GM18526 (cell line): Measurements from ENCODE around the gene NCCRP1.

Source experiments
- POLR2A ChIP-seq: IDR thresholded peaks from 3 replicates; pipeline ENCODE4 v1.6.1; 2011; ENCODE audit not compliant: insufficient read length; ENCODE audit errors: extremely low read depth

NCCRP1 gene

DNA sequence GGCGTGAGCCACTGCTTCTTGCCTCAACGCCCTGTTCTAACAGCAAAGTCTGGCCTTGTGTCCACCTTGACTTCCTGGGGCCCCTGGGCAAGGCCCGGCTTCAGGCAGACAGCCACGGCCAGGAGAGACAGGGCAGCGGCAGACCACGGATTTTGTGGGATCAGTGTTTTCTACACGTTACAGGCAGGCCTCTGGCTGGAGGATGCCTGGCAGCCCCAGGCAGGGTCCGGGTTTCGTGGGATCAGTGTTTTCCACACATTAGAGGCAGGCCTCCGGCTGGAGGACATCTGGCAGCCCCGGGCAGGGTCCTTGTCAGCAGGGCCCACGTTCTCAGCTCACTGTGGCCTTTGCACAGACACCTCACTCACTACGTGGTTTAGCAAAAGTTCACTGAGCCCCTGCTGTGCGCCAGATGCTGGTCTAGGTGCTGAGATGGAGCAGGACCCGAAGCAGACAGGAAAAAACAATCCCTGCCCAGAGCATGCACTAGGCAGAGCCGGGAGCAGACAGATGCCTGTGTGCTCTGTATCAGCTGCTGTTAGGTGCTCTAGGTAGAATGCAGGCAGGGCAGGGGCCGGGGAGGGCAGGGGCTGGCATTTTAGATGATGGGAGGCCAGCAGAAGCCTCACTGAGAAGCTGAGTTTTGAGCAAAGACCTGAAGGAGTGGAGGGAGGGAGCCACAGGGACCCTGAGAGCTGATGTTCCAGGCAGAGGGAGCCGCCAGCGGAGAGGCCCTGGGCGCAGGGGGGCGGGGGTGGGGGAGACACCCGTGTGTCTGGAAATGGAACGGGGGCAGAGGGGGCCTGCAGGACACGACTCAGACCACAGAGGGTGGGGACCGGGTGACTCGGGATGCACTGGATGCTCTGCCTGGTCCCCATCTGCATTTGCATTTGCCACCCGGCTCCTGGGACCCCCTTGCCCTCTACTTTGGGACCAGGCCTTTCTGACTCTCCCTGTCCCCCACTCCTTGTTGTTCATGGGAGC is 25.0 kb upstream of the NCCRP1 start:
- no peak for TF ChIP-seq POLR2A

DNA sequence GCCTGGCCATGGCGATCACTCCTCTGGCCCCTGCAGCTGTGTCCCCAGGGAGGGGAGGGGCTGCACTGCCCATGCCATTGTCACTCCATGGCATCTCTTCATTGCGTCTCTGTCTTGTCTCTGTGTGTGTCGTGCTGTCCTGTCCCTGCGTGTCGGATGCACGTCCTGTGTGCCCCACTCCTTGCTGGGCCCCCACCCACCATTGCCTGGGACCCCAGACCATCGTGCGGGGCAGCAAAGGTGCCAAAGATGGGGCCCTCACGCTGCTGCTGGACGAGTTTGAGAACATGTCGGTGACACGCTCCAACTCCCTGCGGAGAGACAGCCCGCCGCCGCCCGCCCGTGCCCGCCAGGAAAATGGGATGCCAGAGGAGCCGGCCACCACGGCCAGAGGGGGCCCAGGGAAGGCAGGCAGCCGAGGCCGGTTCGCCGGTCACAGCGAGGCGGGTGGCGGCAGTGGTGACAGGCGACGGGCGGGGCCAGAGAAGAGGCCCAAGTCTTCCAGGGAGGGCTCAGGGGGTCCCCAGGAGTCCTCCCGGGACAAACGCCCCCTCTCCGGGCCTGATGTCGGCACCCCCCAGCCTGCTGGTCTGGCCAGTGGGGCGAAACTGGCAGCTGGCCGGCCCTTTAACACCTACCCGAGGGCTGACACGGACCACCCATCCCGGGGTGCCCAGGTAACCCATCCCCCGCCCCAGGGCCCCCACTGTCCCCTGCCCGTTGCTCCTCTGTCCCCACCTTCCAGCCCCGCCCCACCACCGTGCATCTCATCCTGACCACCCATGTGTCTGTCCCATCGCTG is 23.9 kb upstream of the NCCRP1 start:
- TF ChIP-seq POLR2A, result no peak

DNA sequence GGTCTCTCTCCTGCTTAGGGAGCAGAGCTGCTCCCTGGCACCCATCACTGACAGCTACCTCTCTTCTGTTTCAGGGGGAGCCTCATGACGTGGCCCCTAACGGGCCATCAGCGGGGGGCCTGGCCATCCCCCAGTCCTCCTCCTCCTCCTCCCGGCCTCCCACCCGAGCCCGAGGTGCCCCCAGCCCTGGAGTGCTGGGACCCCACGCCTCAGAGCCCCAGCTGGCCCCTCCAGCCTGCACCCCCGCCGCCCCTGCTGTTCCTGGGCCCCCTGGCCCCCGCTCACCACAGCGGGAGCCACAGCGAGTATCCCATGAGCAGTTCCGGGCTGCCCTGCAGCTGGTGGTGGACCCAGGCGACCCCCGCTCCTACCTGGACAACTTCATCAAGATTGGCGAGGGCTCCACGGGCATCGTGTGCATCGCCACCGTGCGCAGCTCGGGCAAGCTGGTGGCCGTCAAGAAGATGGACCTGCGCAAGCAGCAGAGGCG is 23.2 kb upstream of the NCCRP1 start:
- TF ChIP-seq POLR2A, result no peak

DNA sequence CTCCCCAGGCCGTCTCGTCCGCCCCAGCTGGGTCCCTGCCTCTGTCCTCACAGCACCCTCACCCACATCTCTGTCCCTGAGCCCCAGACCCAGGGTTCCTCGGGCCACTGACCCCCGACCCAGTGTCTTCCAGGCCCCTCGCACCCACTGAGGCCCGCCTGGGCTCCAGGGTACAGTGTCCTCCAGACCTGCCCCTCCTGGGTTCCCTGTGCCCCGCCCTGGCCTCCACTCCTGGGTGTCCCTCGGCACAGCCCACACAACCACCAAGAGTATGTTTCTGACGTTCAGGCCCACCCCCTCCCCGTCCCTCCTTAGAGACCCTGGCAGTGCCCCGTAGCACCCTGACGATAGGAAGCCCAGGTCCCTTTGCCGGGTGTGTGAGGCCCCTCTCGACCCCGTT is 22.6 kb upstream of the NCCRP1 start:
- TF ChIP-seq POLR2A, result no peak

DNA sequence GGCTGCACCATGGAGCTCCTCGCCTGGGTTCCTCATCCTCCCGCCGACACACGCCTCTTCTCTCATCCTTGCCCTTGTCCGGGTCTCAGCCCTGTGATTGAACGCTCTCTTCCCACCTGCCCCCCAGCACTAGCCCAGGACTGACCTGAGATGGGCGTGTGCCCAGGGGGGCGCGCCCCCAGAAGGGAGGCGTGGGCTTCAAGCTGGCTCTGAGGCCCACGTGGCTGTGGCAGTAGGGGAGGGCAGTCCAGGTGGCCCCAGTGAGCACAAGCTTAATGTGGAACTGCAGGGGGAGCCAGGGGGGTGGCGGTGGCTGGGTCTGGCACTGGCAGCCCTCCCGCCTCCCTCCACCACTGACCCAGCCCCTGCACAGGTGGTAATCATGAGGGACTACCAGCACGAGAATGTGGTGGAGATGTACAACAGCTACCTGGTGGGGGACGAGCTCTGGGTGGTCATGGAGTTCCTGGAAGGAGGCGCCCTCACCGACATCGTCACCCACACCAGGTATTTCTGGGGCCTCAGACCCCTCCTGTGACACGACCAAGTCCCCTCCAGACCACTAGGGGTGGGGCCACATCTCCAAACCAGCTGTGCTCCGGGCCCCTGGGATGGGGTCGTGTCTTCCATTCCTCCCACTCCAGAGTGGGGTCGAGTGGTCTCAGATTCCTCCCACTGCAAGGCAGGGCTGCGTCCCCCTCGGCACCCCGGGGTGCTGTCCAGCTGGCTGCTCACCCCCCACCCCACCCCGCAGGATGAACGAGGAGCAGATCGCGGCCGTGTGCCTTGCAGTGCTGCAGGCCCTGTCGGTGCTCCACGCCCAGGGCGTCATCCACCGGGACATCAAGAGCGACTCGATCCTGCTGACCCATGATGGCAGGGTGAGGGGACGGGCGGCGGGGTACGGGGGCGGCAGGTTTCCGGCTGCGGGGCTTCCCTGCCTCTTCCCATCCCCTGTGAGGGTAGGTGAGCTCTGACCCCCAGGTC is 21.9 kb upstream of the NCCRP1 start:
- no peak for TF ChIP-seq POLR2A

DNA sequence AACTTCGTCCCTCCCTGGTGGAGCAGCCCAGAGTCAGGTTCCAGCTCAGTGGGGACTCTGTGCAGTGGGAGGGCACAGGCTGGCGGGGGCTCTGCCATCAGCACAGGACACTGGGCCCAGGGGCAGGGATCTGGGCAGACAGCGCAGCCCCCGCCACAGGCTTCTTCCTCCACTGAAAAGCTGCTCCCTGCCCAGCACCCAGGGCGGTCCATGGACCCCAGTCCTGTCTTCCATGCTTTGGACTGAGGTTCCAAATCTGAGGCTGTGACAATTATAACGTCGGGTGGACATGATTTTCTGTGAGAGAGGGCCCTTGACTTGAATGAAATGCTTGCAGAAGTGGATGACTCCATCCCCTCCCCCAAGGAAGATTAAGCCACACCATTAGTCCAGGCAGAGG is 21.2 kb upstream of the NCCRP1 start:
- TF ChIP-seq POLR2A, result no peak

DNA sequence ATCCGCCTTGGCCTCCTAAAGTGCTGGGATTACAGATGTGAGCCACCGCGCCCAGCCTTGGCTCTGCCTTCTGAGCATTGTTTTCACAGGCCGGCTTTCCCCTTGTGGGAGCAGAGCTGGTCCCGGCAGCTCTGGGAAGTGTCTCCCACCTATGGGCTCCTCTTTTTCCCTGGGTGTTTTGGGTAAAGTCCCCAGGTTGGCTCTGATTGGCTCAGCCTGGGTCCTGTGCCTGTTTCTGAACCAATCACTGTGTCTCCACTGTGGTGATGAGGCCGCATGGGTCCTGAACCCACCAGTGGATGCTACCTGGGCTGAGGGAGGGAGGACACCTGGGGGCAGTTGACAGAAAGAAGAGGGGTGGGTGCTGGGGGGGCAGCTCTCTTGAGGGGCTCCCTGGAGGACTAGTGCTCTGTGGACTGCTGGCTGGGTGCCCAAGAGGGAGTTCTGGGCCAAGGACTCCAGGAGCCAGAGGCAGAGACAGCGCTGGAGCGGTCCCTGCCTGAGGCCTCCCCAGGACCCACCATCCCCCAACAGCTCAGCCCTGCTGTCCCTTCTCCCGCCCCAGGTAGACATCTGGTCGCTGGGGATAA is 19.6 kb upstream of the NCCRP1 start:
- TF ChIP-seq POLR2A, result no peak

DNA sequence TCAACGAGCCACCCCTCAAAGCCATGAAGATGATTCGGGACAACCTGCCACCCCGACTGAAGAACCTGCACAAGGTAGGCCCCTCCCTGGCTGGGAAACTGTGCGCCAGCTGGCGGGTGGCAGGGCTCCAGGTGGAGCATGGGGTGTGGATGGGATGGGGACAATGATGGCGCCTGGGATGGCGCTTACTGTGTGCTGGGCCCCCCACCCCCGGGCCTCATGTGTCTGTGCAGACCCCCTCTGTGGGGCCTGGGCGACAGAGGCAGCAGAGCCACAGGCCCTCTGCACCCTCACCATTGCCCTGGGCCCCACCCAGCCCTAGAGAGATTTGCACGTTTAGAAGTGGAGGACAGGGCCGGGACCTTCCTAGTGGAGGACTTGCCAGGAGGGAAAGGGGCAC is 19.0 kb upstream of the NCCRP1 start:
- no peak for TF ChIP-seq POLR2A

DNA sequence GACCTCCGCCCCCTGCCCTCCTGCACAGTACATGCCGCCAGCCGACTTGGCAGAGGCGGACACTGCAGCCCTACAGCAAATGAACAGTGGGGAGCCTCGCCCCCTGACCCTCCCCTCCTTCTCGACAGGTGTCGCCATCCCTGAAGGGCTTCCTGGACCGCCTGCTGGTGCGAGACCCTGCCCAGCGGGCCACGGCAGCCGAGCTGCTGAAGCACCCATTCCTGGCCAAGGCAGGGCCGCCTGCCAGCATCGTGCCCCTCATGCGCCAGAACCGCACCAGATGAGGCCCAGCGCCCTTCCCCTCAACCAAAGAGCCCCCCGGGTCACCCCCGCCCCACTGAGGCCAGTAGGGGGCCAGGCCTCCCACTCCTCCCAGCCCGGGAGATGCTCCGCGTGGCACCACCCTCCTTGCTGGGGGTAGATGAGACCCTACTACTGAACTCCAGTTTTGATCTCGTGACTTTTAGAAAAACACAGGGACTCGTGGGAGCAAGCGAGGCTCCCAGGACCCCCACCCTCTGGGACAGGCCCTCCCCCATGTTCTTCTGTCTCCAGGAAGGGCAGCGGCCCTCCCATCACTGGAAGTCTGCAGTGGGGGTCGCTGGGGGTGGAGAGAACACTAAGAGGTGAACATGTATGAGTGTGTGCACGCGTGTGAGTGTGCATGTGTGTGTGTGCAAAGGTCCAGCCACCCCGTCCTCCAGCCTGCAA is 18.3 kb upstream of the NCCRP1 start:
- no peak for TF ChIP-seq POLR2A

DNA sequence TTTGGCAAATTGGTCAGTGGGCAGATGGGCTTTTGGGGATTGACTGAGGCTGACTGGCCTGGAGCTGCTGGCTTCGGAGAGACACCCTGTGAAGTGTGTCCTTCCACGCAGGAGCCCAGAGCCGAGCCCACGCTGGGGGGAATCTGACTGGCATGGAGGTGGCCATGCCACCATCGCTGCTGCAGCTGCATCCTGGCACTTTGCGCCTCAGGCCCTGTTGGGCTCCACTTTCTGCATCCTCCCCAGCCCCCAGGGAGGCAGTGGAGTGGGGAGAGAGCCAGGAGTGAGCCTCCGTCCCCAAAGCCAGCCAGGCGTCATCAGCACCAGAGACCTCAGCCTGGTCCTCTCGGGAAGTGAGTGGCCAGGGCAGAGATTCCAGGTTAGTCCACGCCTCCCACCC is 17.0 kb upstream of the NCCRP1 start:
- no peak for TF ChIP-seq POLR2A

DNA sequence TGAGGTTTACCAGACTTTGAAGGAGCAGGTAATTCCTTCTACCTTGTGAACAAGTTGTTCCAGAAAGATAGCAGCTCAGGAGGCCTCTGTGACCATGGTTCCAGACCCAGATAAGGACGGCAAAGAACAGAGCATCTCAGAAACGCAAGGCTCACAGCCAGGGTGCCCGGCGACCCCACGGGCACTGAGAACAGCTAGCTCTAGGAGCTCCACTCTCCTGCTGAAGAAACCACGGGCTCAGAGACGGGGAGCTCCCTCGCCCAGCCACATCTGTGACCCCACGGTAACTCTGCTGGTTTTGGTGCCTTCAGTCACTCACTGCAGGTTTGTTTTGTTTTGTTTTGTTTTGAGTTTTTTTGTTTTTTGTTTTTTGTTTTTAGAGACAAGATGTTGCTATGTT is 16.0 kb upstream of the NCCRP1 start:
- TF ChIP-seq POLR2A, result no peak

DNA sequence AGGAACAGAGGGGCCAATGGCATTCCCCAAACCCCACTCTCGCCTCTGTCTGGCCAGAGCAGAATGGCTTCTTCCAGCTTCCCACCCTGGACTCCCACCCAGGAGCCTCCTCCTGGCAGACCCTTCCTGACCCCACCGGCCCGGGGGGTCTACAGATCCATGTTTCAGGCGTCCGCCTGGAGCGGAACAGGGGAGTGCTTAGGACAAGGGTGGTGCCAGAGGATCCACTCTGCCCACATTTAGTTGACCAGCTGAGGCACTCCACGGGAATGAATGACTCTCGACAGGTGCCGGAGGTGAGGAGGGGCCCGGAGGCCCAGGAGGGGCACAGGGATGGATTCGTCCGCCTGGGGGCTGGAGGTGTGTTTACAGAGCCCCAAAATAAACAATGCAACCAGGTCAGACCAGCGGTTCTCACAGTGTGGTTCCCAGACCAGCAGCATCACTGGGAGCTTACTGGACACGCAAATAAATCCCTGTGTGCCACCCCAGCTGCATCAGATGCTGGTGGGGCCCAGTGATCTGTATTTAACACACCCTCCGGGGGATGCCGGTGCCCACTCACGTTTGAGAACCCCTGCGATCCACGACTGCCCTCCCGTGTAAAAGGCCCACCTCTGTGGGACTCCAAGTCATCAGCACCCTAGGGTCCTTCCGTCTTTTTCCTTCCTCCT is 15.1 kb upstream of the NCCRP1 start:
- TF ChIP-seq POLR2A, result no peak

DNA sequence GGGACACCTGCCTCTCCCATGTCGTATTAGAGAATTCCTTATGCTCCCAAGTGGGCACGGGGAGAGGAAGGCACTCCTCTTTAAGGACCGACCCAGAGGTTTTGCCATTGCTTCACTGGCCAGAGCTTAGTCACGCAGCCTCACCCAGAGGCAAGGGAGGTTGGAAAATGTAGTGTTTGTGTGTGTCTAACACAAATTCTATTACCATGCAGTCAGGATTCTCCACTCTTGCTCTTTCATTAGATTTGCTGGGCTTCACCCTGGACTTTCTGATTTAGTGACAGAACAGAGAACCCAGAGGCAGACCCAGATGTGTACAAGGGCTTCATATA is 14.6 kb upstream of the NCCRP1 start:
- no peak for TF ChIP-seq POLR2A
